Mammary epithelial cell (primary cell): ENCODE data around the gene PDZD7.

ENCODE experiments used
- CTCF ChIP-seq, 2 donors: IDR thresholded peaks in 1 of 2; conservative IDR thresholded peaks in 1 of 2; 2 replicates each; pipeline ENCODE4 v1.5.1; 2011 to 2012; ENCODE audit warnings: inconsistent platforms in 2 of 2, low read length in 2 of 2, mild to moderate bottlenecking in 2 of 2, control low read depth in 1 of 2, low read depth in 1 of 2; ENCODE audit not compliant: insufficient read depth in 1 of 2; ENCODE audit errors: extremely low read depth in 1 of 2
- EZH2 ChIP-seq: IDR thresholded peaks from 2 replicates; pipeline ENCODE4 v1.6.1; 2012; ENCODE audit warnings: low read length, inconsistent platforms, borderline replicate concordance

GRCh38 chr10:100967332-100967731, 63.6 kb downstream of the PDZD7 start:
- no peak for TF ChIP-seq CTCF (conservative IDR thresholded peaks at IDR 0.05 in 1 of 2, IDR thresholded peaks at IDR 0.05 in 1 of 2; ENCODE audit: extremely low read depth in 1 of 2, insufficient read depth in 1 of 2, low read depth in 1 of 2, low read length in 2 of 2)
- no peak for TF ChIP-seq EZH2
